ENCODE results near the gene CNTN6.

CNTN6 gene

DNA sequence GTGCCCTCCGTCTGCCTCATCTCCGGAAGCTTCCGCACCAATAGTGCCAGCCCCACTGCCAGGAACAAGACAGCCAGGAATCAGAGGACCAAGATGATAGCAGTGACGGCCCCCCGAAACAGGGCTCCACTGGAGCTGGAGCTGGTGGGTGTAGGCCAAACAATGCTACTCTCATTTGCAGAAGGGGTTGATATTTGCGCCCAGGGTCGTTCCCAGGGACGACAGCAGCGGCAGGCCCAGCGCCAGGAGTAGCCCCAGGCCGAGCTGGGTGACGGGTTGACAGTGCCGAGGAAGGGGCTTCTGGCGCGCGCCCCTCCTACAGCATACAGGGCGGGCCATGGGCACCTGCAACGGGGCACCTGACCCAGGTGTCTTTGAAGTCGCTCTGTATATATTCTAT lies 301.4 kb downstream of the CNTN6 start:
- TF ChIP-seq, protein P1, sequence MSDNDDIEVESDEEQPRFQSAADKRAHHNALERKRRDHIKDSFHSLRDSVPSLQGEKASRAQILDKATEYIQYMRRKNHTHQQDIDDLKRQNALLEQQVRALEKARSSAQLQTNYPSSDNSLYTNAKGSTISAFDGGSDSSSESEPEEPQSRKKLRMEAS (IDR thresholded peaks at IDR 0.05), result no peak
- TF ChIP-seq NFIC (IDR thresholded peaks at IDR 0.05) (no peak), CEBPB (IDR thresholded peaks at IDR 0.05) (no peak), TAF1 (IDR thresholded peaks at IDR 0.05; ENCODE audit: low read depth) (no peak), CREB1 (IDR thresholded peaks at IDR 0.05; ENCODE audit: low read depth) (no peak)
- TF ChIP-seq, protein P2, sequence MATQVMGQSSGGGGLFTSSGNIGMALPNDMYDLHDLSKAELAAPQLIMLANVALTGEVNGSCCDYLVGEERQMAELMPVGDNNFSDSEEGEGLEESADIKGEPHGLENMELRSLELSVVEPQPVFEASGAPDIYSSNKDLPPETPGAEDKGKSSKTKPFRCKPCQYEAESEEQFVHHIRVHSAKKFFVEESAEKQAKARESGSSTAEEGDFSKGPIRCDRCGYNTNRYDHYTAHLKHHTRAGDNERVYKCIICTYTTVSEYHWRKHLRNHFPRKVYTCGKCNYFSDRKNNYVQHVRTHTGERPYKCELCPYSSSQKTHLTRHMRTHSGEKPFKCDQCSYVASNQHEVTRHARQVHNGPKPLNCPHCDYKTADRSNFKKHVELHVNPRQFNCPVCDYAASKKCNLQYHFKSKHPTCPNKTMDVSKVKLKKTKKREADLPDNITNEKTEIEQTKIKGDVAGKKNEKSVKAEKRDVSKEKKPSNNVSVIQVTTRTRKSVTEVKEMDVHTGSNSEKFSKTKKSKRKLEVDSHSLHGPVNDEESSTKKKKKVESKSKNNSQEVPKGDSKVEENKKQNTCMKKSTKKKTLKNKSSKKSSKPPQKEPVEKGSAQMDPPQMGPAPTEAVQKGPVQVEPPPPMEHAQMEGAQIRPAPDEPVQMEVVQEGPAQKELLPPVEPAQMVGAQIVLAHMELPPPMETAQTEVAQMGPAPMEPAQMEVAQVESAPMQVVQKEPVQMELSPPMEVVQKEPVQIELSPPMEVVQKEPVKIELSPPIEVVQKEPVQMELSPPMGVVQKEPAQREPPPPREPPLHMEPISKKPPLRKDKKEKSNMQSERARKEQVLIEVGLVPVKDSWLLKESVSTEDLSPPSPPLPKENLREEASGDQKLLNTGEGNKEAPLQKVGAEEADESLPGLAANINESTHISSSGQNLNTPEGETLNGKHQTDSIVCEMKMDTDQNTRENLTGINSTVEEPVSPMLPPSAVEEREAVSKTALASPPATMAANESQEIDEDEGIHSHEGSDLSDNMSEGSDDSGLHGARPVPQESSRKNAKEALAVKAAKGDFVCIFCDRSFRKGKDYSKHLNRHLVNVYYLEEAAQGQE (IDR thresholded peaks at IDR 0.05; ENCODE audit: low read depth), result no peak

DNA sequence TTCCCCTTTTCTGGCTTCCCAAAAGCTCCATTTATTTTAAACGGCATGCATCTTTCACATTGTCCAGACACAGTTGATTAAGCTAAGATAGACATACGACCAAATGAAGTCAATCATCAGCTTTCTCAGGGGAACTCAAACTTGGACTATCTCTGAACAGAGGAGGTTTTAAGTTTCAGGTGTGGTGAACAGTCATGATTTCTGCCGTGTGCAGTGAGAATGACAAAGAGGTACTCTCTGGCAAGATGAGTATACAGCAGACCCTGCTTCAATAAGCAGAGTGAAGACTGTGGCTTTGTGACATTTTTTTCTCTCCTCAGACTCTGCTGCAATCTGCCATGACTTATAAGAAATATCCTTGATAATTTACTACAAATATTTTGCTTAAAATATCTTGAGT lies 307.7 kb downstream of the CNTN6 start:
- TF ChIP-seq NFIC (IDR thresholded peaks at IDR 0.05) (no peak), CREB1 (IDR thresholded peaks at IDR 0.05; ENCODE audit: low read depth) (no peak), EGR1 (IDR thresholded peaks at IDR 0.05) (no peak), CEBPB (IDR thresholded peaks at IDR 0.05) (no peak), EP300 (IDR thresholded peaks at IDR 0.05; ENCODE audit: borderline replicate concordance) (no peak), TEAD4 (IDR thresholded peaks at IDR 0.05) (no peak), TCF12 (IDR thresholded peaks at IDR 0.05; ENCODE audit: low read depth) (no peak), RAD21 (IDR thresholded peaks at IDR 0.05; ENCODE audit: low read depth) (no peak), ZBTB7A (IDR thresholded peaks at IDR 0.05; ENCODE audit: low read depth) (no peak)
- TF ChIP-seq, protein P3, sequence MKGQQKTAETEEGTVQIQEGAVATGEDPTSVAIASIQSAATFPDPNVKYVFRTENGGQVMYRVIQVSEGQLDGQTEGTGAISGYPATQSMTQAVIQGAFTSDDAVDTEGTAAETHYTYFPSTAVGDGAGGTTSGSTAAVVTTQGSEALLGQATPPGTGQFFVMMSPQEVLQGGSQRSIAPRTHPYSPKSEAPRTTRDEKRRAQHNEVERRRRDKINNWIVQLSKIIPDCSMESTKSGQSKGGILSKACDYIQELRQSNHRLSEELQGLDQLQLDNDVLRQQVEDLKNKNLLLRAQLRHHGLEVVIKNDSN (IDR thresholded peaks at IDR 0.05), result no peak
- TF ChIP-seq, protein P1 (IDR thresholded peaks at IDR 0.05), result no peak

DNA sequence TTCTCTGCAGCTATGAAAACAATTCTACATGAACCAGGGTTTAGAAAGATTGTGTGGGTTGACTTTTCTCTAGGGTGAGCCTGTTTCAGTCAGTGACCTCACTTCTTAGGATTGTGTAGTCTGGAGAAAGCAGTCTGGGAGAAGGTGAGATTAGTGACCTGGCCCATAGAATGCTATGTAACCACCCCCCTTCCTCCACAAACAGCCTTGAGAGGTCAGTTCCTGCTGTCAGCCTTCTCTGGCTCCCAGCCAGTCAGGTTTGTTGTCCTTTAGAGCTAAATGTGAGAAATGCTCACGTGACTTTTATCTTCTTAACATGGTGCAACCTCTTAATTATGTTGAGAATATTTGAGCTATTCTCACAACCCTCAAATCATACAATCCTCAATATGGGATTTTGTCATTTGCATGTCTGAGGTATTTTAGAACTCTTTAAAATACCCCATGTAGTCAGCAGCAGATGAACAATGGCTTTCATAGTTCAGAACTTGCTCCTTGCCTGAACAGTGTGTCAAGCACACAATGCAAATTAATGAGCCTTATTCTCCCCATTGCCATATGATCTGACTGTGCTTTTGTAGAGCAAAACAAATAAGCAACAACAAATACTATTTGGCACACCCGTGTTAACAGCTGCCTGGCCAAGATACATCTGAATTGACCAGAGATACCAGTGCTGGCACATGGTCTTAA lies 311.6 kb downstream of the CNTN6 start:
- TF ChIP-seq TAF1 (IDR thresholded peaks at IDR 0.05; ENCODE audit: low read depth), result no peak
- no peak for TF ChIP-seq YY1 (IDR thresholded peaks at IDR 0.05; ENCODE audit: low read depth)
- no peak for TF ChIP-seq EP300 (IDR thresholded peaks at IDR 0.05; ENCODE audit: borderline replicate concordance)

DNA sequence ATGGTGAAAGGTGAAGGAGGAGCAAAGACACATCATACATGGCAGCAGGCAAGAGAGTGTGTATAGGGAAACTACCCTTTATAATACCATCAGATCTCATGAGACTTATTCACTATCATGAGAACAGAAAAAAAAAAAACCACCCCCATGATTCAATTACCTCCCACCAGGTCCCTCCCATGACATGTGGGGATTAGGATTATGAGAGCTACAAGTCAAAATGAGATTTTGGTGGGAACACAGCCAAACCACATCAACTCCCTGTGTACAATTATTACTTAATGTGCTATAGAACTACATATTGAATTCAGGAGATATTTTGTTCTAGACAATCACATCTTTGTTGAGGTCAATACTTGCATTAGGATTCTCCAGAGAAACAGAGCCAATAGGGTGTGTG lies 313.4 kb downstream of the CNTN6 start:
- TF ChIP-seq TEAD4 (IDR thresholded peaks at IDR 0.05) (no peak), CEBPB (IDR thresholded peaks at IDR 0.05) (no peak), YY1 (IDR thresholded peaks at IDR 0.05; ENCODE audit: low read depth) (no peak), CREB1 (IDR thresholded peaks at IDR 0.05; ENCODE audit: low read depth) (no peak), FOXM1 (IDR thresholded peaks at IDR 0.05; ENCODE audit: borderline replicate concordance, low read depth) (no peak), TCF12 (IDR thresholded peaks at IDR 0.05; ENCODE audit: low read depth) (no peak), NFIC (IDR thresholded peaks at IDR 0.05) (no peak), TAF1 (IDR thresholded peaks at IDR 0.05; ENCODE audit: low read depth) (no peak), ZBTB7A (IDR thresholded peaks at IDR 0.05; ENCODE audit: low read depth) (no peak), RAD21 (IDR thresholded peaks at IDR 0.05; ENCODE audit: low read depth) (no peak), EGR1 (IDR thresholded peaks at IDR 0.05) (no peak)
- TF ChIP-seq, protein P3 (IDR thresholded peaks at IDR 0.05), result no peak
- TF ChIP-seq, protein P1 (IDR thresholded peaks at IDR 0.05), result no peak
- TF ChIP-seq, protein P2 (IDR thresholded peaks at IDR 0.05; ENCODE audit: low read depth), result no peak

DNA sequence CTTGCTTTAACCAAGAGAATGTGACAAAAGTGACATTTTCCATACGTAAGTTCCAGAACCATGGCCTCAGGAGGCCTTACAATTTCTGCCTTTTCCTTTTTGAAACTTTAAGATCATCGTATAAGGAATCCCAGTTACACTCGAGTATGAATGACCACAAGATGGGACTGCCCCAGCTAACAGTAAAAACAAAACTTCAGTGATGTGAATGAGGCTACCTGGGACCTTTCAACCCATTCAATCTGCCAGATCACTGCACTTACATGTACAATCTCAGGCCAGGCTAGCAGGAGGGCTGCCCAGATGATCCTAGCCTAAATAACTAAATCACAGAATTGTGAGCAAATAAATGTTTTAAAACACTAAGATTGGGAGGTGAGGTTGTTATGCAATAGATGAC lies 328.8 kb downstream of the CNTN6 start:
- no peak for TF ChIP-seq NFIC (IDR thresholded peaks at IDR 0.05)
- TF ChIP-seq EP300 (IDR thresholded peaks at IDR 0.05; ENCODE audit: borderline replicate concordance), result no peak
- no peak for TF ChIP-seq YY1 (IDR thresholded peaks at IDR 0.05; ENCODE audit: low read depth)
- no peak for TF ChIP-seq FOXM1 (IDR thresholded peaks at IDR 0.05; ENCODE audit: borderline replicate concordance, low read depth)
- no peak for TF ChIP-seq TAF1 (IDR thresholded peaks at IDR 0.05; ENCODE audit: low read depth)
- no peak for TF ChIP-seq EGR1 (IDR thresholded peaks at IDR 0.05)
- no peak for TF ChIP-seq TEAD4 (IDR thresholded peaks at IDR 0.05)

DNA sequence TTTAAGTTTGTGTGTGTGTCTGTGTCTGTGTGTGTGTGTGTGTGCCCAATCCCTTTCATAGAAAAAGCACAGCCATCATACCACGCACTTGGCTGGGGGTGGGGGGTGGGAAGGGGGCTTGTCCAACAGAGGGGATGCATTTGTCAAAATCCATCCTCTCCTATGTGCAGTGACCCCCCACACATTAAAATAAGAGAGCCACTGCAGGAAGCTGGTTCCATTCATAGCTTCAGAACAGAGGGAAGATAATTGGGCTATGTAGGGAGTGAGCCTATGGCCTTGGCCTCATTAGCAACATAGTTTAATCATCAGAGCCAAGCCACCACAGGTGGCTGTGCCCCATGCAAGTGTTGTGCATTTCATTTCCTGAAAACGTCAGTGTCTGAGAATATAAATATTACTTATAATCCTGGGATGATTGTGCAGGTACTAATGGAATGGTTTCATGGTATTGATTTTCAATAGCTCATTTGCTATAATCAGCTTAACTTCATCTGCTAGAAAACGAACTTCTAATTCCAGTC lies 330.8 kb downstream of the CNTN6 start:
- TF ChIP-seq FOXM1 (IDR thresholded peaks at IDR 0.05; ENCODE audit: borderline replicate concordance, low read depth) (no peak), CEBPB (IDR thresholded peaks at IDR 0.05) (no peak)
- TF ChIP-seq, protein P1 (IDR thresholded peaks at IDR 0.05), result no peak
